Activated naive CD4-positive, alpha-beta T cell (primary cell): ENCODE results near the gene DDR2.
"Not testable (repeated sequence)": the region's sequence is repeated elsewhere in the genome, so short reads cannot be mapped to it uniquely, and the experiment has no call there.

Source experiments
- DNase-seq, 4 experiments: peaks; one replicate each; lab custom pipeline; 2025; lab: John Stamatoyannopoulos, UW

Gene DDR2

DNA sequence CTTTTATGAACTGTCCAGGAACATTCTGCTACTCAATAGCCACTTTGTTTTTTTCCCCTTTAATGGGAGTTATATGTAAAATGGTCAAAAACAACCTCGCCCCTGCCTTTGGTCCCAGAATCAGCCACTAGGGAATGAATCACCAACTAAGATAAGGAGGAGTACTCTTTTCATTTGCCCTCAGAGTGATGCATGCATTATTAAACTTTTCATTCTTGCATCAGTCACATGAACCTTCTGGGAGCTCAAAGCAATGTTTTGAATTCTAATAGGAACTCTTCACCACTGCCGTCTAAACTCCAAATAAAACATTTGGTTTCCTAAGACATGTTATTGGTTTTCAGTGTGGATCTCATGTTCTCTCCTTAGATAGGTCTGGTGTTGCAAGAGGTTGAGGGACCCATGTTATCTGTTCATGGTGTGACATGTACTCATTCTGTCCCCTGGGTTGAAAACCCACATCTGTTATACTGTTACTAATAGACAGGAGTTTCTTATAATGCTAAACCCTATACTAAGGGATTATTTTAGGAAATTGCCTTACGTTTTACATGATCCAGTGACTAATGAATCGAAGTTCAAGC, 140.4 kb downstream of the DDR2 start:
- no peak for DNase-seq

DNA sequence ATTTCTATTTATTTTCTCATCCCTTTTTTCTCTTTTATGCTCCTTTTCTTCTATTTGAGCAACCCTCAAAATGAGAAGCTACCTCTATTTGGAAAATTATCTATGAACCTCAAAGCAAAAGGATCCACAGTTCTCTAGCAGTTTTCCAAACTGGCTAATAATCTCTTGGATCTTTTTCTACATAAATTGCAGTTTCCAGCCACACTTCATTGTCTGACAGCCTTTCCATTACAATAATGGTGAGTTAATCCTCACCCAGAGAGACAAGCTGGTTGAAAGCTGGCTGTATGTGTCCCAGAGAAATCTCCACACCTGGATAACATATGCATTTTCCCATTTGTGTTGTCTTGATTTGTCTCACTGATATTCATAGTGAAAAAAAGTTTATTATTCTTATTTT, 141.7 kb downstream of the DDR2 start:
- no peak for DNase-seq

DNA sequence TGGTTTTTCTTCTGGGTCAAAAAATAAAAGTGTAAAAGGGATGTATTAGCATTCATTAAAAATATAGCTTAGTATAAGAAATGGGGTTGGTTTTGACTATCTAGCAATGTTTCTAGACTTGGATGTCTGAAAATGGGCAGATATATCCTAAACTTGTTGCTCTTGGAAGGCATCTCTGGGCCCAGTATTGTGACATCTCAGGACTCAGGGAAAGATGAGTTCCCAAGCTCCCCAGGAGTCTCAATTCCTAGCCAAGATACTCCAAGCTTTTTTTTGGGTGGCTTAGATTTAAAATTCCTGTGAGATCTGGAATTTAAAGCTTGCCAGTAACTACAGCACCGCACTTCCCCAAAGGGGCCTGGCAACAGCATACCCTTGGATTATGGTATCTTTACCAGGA, 146.8 kb downstream of the DDR2 start:
- DNase-seq = no peak

DNA sequence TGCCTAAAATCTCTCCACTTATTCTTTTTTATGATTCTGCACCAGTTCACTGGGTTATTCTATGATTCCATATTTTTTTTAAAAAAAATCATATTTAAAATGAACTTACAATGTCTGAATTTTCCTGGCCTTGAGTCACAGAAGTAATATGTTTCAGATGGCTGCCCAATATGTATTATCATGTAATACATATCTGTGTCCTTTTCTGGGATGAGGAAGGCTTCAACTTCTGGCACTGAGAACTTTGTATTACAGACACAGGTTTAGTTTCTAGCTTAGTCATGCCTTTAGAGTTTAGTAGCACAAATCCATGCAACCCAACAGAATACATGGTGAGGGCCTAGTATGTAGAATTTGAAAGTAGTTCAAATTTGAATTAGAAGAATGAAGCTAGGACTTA, 150.4 kb downstream of the DDR2 start:
- no peak for DNase-seq

DNA sequence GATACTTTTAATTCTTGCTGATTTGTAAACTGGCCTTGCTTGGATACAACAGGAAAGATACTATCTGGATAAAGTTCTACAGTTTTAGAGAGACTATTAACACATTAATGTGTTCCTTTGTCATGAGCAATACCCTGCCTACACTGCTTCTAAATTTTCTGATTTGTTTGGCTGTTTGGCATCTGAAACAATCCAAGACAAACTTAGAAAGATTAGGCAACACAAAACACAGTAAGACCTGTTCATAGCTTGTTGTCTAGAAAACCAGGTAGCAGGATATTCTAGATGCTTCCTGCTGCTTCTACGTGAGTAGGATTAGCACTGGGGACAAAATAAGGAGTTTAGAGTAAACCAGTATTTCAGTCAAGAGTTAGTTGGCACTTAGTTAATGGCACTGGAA, 152.7 kb downstream of the DDR2 start:
- not testable (repeated sequence) for DNase-seq

DNA sequence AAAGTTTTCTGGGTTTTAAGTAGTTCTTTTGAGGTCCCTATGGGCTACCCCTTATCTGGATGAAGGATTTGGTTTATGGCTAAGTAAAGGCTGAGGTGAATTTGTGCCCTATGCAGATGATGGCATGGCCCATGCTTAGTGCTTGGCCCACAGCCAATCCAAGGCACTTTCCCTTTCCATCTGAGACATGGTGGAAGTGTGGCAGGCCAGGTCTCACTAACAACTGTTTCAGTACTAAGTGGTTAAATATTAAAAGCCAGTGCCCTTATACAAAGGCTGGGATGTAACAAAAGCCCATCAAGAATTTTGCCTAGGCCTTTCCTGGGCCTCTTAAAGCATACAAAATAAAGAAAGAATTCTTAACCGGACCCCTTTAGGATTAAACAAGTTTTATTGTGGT, 156.5 kb downstream of the DDR2 start:
- not testable (repeated sequence) for DNase-seq

DNA sequence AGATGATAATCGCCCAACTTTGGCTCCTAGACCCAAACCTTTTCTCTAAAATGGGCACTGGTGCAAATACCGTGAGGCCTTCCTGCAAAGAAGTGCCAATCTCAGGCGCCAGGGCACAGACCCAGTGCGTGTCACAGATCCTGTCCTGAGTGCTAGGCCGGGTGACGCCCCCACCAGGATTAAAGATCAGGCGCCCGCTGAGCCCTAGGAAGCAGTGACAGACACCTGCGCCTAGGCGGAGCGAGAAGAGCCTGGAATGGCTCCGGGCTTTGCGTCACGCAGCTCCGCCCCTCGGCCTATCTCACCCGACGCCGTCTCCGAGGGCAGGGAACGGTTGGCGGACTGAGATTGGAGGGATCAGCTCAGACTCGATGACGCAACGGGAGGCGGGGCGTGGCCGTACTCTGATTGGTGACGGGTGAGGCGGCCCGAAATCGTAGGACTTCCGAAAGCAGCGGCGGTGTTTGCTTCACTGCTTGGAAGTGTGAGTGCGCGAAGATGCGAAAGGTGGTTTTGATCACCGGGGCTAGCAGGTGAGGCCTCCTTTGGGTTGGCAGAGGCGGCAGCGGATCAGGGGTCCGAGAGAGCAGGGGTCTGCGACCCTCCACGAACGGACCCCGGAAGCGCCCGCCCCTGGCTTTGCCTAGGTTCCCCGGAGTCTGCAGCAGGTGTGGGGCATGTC, 158.2 kb downstream of the DDR2 start, which contains the start of gene HSD17B7:
Gene HSD17B7, plus strand, starts transcription at position 400 of the 682 bp plus-strand sequence. Its CDS starts 99 bp downstream, at position 499.
- DNase-seq = peak; percentile 13 to 59 (median 28)

DNA sequence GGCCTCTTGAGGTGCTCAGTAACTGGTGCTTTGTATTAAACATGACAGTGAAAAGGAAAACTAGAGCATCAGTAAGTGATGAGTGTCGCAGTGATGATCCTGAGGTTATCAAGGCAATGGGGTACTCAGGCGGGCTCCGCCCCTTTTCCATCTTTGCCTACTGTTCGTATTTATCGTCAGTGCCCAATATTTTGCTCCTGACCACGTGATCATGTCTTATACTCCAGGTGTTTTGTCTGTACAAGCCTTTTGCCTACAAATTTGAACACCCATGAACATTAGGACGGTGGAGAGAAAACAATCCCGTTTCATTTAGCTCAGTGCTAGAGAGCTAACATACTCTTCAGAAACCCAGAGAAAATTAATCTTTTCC, 158.7 kb downstream of the DDR2 start:
- DNase-seq = not testable (repeated sequence)

DNA sequence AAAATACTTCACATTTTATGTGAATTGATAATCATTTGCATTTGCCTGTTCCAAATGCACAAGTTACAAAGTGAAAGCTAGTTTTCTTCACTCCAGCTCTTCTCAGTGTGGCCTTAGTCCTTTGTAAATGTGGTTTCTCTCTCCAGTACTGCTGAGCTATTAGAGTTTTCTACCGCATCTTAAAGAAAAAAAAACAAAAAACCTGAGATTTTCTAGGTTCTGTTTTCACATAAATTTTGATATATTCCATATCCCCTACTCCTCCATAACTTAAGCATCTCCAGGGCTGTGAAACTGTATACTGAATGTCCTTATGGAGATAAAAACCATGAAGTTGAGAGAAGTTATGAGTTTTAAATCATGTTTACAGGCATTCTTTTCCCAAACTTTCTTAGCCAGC, 162.0 kb downstream of the DDR2 start:
- not testable (repeated sequence) for DNase-seq

DNA sequence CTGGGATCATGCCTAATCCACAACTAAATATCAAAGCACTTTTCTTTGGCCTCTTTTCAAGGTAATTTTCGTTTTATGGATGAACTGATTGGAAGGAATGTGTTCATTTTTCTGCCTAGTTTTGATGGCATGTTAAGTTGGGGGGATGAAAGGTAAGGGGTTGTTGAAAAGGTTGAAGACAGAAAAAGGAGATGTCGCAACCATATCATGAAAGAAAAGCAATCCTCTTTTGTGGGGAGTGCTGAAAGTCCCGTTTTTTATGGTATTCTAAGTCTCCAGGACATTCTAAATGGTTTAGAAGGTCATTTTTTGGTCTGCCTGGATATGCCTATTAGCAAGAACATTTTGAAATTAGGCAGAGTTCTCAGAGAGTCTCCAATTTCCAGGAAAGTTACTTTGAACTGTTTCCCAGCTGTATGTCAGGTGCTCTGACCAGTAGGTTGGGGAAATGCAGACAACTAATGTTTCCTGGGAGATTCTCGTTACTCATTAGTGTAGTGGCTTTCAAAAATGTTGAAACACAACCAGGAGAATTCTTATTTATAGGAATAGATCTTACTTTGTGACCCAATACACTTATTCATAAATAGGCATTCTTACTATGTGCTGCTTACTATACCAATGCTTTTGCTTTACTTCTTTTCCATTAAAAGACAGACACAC, 164.5 kb downstream of the DDR2 start:
- DNase-seq = not testable (repeated sequence)

DNA sequence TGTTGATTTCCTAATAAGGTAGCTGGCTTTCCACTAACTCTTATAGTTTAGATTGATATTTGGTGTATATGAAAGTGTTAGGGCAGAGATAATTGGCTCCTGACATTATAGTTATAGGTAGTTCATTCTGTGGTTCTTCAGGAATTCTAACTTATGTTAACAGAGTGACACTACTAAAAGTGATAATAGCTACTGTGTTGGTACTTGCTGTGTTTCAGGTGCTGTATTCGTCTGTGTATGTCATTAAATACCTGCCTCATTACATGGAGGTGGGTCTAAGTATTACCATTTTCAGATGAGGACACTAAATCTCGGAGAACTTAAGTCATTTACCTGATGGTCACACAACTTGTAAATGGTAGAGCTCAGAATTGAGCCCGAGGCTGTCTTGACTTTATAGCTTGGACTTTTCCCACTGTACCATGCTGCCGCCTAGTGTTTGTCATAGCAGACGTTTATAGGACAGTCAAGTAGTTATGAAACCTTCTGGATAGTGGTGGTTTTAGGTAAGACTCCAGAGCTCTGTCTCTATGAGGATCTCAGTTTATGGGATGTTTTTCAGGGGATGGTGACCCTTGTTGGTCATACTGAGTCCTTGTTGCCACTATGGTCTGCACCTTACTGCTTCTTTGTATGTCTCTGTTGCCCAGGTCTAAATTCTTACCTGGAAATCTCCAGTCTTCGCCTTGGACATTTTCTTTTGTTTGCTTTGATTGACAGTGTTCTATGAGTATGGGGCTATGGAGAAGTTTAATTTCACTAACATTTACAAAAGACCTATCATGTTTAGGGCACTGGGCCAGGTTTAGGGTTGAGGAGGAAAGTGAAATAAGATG, 167.9 kb downstream of the DDR2 start:
- not testable (repeated sequence) for DNase-seq

DNA sequence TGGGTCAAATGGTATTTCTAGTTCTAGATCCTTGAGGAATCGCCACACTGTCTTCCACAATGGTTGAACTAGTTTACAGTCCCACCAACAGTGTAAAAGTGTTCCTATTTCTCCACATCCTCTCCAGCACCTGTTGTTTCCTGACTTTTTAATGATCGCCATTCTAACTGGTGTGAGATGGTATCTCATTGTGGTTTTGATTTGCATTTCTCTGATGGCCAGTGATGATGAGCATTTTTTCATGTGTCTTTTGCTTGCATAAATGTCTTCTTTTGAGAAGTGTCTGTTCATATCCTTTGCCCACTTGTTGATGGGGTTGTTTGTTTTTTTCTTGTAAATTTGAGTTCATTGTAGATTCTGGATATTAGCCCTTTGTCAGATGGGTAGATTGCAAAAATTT, 175.2 kb downstream of the DDR2 start:
- not testable (repeated sequence) for DNase-seq

DNA sequence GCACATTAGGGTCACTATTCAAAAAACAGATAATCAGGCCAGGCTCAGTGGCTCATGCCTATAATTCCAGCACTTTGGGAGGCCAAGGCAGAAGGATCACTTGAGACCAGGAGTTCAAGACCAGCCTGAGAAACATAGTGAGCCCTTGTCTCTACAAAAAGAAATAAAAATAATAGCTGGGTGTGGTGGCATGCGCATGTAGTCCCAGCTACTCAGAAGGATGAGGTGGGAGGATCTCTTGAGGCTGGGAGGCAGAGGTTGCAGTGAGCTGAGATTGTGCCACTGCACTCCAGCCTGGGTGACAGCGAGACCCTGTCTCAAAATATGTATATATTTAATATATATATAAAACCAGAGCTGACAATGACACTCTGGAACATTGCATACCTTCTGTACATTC, 180.1 kb downstream of the DDR2 start:
- not testable (repeated sequence) for DNase-seq

DNA sequence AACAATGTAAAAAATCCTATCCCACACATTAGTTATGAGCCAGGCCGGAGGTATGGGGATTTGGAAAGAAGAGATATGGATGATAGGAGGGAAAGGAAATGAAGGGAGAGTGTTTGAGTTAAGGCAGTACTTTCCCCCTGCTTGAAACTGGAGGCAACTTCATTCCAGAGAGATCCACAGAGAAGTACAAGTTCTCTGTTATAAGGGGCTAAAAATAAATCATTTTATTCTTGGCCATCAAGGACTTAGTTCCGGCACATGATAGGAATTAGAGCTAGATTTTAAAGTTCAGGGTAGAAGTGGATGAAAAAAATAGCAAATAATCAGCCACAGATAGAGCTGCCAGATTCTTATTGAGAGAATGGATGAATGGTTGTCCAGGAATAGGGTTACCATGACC, 185.9 kb downstream of the DDR2 start:
- not testable (repeated sequence) for DNase-seq

DNA sequence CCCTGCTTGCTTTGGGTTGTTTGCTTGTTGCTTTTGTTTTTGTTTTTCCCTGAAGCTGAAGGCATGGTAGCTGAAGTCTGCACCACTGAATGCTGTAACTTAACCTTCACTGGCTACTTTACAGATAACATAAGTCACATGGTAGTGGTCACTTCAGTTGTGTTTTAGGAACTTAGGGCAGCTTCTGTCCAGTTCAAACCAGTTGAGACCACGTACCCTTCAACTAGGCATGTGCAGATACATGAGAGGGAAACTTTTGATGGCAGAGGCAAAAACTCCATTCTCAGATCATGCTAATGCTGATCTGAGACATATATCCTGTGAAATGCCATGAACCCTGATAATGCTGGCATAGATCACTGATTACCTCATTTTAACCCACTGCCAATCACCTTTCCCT, 186.4 kb downstream of the DDR2 start:
- DNase-seq = not testable (repeated sequence)

DNA sequence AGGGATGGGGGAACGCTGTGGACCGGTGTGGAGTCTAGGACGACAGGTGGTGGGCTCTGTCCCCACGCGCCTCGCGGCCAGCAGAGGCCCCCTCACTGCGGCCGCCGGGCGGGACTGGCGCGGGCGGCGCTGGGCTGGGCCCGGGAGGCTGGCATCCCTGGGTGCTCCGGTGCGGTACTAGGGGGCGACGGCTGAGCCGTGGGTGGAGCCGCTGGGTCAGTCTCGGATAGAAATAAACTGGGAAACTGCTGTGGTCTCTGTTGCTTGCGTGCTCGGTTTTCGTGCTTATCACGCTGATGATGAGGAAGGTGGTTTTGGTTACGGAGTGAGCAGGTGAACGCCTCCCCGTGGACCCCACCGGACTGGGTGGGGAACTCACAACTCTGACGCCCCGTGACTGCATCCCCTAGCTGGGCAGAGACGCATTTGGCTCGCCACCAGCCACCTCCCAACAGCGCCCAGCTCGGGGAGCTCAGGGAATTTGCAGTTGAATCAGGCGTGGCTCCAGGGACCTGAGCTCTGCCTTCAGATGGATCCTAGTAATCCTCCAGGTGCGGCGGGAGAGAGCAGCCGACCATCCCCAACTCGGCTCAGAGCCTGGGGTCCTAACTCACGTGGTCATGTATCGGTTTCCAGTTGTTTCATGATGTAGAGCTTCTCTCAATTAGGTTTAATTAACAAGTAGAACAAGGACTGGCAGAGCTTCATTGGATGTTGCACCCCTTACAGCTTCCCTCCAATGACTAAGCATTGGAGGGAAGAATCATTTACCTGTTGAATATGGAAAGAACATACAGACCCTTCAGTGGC, 190.3 kb downstream of the DDR2 start:
- DNase-seq = no peak

DNA sequence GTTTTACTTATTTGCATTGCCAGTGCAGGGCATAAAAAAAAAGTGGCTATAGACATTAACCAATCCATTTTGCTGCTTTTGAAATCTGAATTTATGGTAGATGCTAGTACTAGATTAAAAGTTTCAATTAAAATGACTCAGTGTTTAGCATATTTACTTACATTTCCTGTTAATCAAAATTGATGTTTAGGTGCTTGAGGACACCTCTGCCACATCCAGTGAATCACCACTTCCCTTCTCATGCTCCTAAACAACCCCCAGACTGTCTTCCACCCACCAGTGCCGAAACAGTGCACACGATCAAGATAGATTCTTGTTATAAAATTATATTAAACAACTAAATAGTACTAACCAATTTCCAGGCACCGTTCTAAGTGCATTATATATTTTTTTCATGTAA, 191.0 kb downstream of the DDR2 start:
- no peak for DNase-seq

DNA sequence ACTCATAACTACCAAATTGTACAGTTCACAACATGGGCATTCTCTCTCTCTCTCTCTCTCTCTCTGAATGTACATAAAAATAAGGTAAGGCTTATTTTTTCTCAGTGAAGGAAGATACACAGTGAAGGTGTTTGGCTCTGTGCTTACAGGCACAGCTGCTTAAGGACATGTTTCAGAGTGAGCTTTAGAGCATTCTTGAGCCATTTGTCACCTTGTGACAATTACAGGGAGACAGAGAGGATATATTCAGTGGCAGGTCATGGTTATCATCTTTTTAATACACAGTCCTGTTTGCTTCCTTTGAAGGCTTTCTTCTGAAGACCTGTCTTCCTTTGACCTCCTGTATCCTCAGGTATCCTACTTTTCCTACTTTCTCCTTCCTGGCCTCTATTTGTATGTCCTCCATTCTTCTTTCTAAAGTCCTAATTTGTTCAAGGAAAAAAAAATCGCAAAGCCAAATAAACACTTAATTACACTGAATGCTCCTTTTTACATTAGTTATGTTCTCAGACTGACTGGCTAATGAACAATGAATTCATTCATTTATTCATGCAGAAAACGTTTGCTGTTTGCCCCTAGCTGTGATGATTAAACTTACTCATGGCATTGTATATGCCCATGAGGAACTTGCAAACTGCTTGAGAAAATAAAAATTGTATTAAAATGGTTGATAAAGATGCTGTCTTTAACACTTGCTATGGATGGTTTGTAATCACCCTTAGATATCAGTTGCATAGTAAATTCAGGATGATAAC, 191.7 kb downstream of the DDR2 start:
- DNase-seq = no peak

DNA sequence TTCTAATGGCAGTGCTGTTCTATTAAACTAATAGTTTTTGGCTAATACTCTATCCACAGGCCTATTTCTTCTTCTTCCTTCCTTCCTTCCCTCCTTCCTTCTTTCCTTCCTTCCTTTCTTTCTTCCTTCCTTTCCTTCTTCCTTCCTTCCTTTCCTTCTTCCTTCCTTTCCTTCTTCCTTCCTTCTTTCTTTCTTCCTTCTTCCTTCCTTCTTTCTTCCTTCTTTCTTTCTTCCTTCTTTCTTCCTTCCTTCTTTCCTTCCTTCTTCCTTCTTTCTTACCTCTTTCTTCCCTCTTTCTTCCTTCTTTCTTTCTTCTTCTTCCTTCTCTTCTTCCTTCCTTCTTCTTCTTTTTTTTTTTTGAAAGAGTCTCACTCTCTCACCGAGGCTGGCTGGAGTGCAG, 197.0 kb downstream of the DDR2 start:
- no peak for DNase-seq

DNA sequence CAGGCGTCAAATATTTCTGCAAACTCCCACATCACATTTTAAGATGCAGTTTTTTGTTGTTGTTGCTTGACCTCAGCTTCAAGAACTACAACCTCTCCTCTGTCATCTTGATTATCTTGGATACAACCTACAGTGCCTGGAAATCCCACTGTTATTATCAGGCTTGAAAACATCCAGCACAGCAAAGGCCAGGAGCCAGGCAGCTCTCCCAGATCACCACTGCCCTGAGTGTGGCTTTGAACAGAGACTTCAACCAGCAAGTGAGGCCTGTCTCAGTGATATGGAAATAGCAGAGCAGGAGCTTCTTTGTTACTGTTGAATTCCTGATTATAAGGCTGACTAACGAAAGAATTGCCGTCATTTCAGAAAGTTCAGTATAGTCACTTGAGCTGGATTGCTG, 200.2 kb downstream of the DDR2 start:
- no peak for DNase-seq
